Testis (tissue), 3 donors: ENCODE data around the gene PMF1. TPM values are rescaled to one million over a fixed set of nuclear protein-coding genes. Genes with fewer than 3 reads are reported as not detected.

Experiments
- DNase-seq: peaks from one replicate; pipeline ENCODE4 v3.0.0-alpha.2; 2019
- H3K27ac ChIP-seq, 2 donors: fragments of 200-600 bp; sonication (generic); one replicate each; pipeline ENCODE4 v1.5.1; 2019
- H3K27me3 ChIP-seq: fragments of 200-600 bp; sonication (generic); one replicate; pipeline ENCODE4 v1.5.1; 2019
- H3K36me3 ChIP-seq: fragments of 200-600 bp; sonication (generic); one replicate; pipeline ENCODE4 v1.5.1; 2017; ENCODE audit warnings: low read depth; ENCODE audit errors: missing control alignments
- H3K4me1 ChIP-seq: fragments of 200-600 bp; sonication (generic); one replicate; pipeline ENCODE4 v1.5.1; 2019
- H3K4me3 ChIP-seq, 2 donors: fragments of 200-600 bp; sonication (generic); one replicate each; pipeline ENCODE4 v1.5.1; 2017 to 2019
- H3K9me3 ChIP-seq: fragments of 200-600 bp; sonication (generic); one replicate; pipeline ENCODE4 v1.5.1; 2017
- CTCF ChIP-seq, 3 experiments: fragments of 450-650 bp in 2 of 3; fragments of 200-600 bp in 1 of 3; sonication (generic) in 1 of 3; IDR thresholded peaks; one replicate each; pipeline ENCODE4 v1.5.1; 2016 to 2019; ENCODE audit warnings: antibody characterized with exemption in 3 of 3, mild to moderate bottlenecking in 2 of 3, moderate library complexity in 1 of 3
- POLR2A ChIP-seq: fragments of 450-650 bp; IDR thresholded peaks from one replicate; pipeline ENCODE4 v1.6.1; 2017; ENCODE audit warnings: antibody characterized with exemption, mild to moderate bottlenecking, moderate library complexity
- WGBS, 2 donors: methylation state at CpG; one replicate each; pipeline ENCODE4 v1.1.5; 2018; 5-methylcytosine and 5-hydroxymethylcytosine counted together
- intact Hi-C: fragments of 100-400 bp; cut with DNase I; formaldehyde crosslinking; loops from one replicate; pipeline ENCODE4 v1.15.1; 2023; ENCODE audit warnings: low total_unique reads
- polyA plus RNA-seq: library from polyadenylated mRNA; stranded (reverse); fragments of 350-450 nt; fragmentation: Illumina TruSeq; extraction: RNeasy Lipid Tissue Mini Kit (QIAGEN cat#74804); gene quantifications from one replicate; pipeline ENCODE4 v1.2.3, GENCODE V29; 2014; ENCODE audit warnings: low read depth, low replicate concordance; ENCODE audit not compliant: insufficient read depth
- total RNA-seq, 2 donors: library from RNA; depleted of rRNA; stranded (reverse); fragments of >200 nt; gene quantifications; one replicate each; pipeline ENCODE4 v1.2.3, GENCODE V29; 2016

PMF1 gene
- total and polyA plus RNA-seq, 3 donors from 2014 or later, result 32.3 to 47.0 (median 38.1) TPM

GRCh38 chr1:156167536-156167935 lies 45.3 kb upstream of the PMF1 start:
- TF ChIP-seq CTCF (IDR thresholded peaks at IDR 0.05), result no peak
- TF ChIP-seq POLR2A, result no peak
- H3K36me3 ChIP-seq, result no peaks in the 10 kb centered on the region
- no peak overlapping the region for H3K4me3 ChIP-seq
- no peaks in the 10 kb centered on the region for H3K27me3 ChIP-seq
- H3K9me3 ChIP-seq, result no peaks in the 10 kb centered on the region
- no peak overlapping the region for H3K27ac ChIP-seq
- no peak for DNase-seq
- 83 to 87% methylated on average over 5 of the region's 5 CpGs for WGBS, 2 donors
- peaks cover 4% of the 10 kb centered on the region for H3K4me1 ChIP-seq
- intact Hi-C loops, result no loop called here

GRCh38 chr1:156172696-156173470 lies 39.9 kb upstream of the PMF1 start:
- no peaks in the 10 kb centered on the region for H3K27me3 ChIP-seq
- H3K36me3 ChIP-seq, result no peaks in the 10 kb centered on the region
- no peak for TF ChIP-seq CTCF (IDR thresholded peaks at IDR 0.05)
- TF ChIP-seq POLR2A, result no peak
- no peak overlapping the region for H3K27ac ChIP-seq
- 82% methylated on average over 8 to 9 of the region's 9 CpGs for WGBS, 2 donors
- DNase-seq, result no peak
- intact Hi-C loops, result no loop called here
- no peak overlapping the region for H3K4me3 ChIP-seq
- no peaks in the 10 kb centered on the region for H3K9me3 ChIP-seq
- H3K4me1 ChIP-seq, result no peaks in the 10 kb centered on the region

GRCh38 chr1:156176610-156177210 lies 36.1 kb upstream of the PMF1 start:
- Histone ChIP-seq H3K27ac (no peak overlapping the region), H3K4me1 (no peaks in the 10 kb centered on the region), H3K4me3 (no peak overlapping the region), H3K36me3 (no peaks in the 10 kb centered on the region), H3K27me3 (no peaks in the 10 kb centered on the region), H3K9me3 (no peaks in the 10 kb centered on the region)
- WGBS, 2 donors, result 93 to 95% methylated on average over 8 to 12 of the region's 12 CpGs
- TF ChIP-seq CTCF (IDR thresholded peaks at IDR 0.05) (no peak), POLR2A (no peak)
- intact Hi-C loops, result no loop called here
- DNase-seq, result no peak

- TF ChIP-seq POLR2A, result no peak
- TF ChIP-seq CTCF (IDR thresholded peaks at IDR 0.05), result no peak
- DNase-seq, result no peak
- no peak overlapping the region for H3K4me3 ChIP-seq
- no peak overlapping the region for H3K27ac ChIP-seq
- no peaks in the 10 kb centered on the region for H3K36me3 ChIP-seq
- WGBS, 2 donors, result 85 to 92% methylated on average over 7 of the region's 7 CpGs
- H3K27me3 ChIP-seq, result no peaks in the 10 kb centered on the region
- no peaks in the 10 kb centered on the region for H3K9me3 ChIP-seq
- no peaks in the 10 kb centered on the region for H3K4me1 ChIP-seq
- intact Hi-C loops, result no loop called here
Measured at GRCh38 chr1:156177919-156178654, 34.7 kb upstream of the PMF1 start.
